GM12878 (cell line): ENCODE measurements around the gene B3GALNT2. TPM values are rescaled to one million over a fixed set of nuclear protein-coding genes. Genes with fewer than 3 reads are reported as not detected.

Experiments
- ATAC-seq: fragments of 200-7000 bp; cut with Tn5 transposase; 3 replicates; pipeline ENCODE4 v1.9.1; 2020; ENCODE audit warnings: mild to moderate bottlenecking, moderate library complexity
- BruUV-seq: library from RNA; stranded (reverse); fragments of 400-500 nt; replicated peaks from 2 replicates; lab custom pipeline; 2021; lab: Mats Ljungman, UMichigan
- CTCF ChIA-PET: fragments of 300-600 bp; sonication (Branson Sonifier 250); formaldehyde crosslinking; extraction: SDS; loops from one replicate; lab custom pipeline; 2021; ENCODE audit warnings: inconsistent platforms; lab: Yijun Ruan, JAX
- POLR2A ChIA-PET: fragments of 350-600 bp; formaldehyde crosslinking; extraction: SDS; loops from one replicate; lab custom pipeline; 2021; ENCODE audit warnings: inconsistent platforms; lab: Charles Lee
- RAD21 ChIA-PET: fragments of 300-600 bp; sonication (Branson Sonifier 250); formaldehyde crosslinking; loops from one replicate; lab custom pipeline; 2023; ENCODE audit warnings: antibody characterized with exemption; ENCODE audit not compliant: unreplicated experiment; lab: Charles Lee
- SMC1A ChIA-PET: fragments of 300-600 bp; sonication (Branson Sonifier 250); formaldehyde crosslinking; loops from one replicate; lab custom pipeline; 2023; ENCODE audit not compliant: unreplicated experiment, uncharacterized antibody; lab: Charles Lee
- DNase-seq: peaks from one replicate; pipeline ENCODE4 v3.0.0-alpha.2; 2011; ENCODE audit warnings: low read depth, low spot score
- FAIRE-seq: peaks from 3 replicates; lab custom pipeline; 2011; peaks lifted over from hg19 to GRCh38; lab: Jason Lieb, UNC
- H2AFZ ChIP-seq: 2 replicates; pipeline ENCODE4 v1.6.0; 2011; ENCODE audit warnings: low read depth, low read length, control low read depth; ENCODE audit not compliant: control insufficient read depth
- H3K27ac ChIP-seq: 2 replicates; pipeline ENCODE4 v1.5.1; 2011; ENCODE audit warnings: control low read depth; ENCODE audit not compliant: control insufficient read depth, insufficient read depth
- H3K27me3 ChIP-seq, 2 experiments: replicated peaks in 1 of 2; 2 replicates each; pipeline versions ENCODE4 v1.6.0 to v1.6.1; 2011; ENCODE audit warnings: low read length in 1 of 2; ENCODE audit not compliant: control insufficient read depth in 2 of 2, insufficient read depth in 2 of 2
- H3K36me3 ChIP-seq, 2 experiments: 2 replicates each; pipeline ENCODE4 v1.5.1; 2011; ENCODE audit warnings: low read length in 1 of 2; ENCODE audit not compliant: control insufficient read depth in 2 of 2, insufficient read depth in 2 of 2
- H3K4me1 ChIP-seq: 2 replicates; pipeline ENCODE4 v1.6.1; 2011; ENCODE audit warnings: mild to moderate bottlenecking, low read length, moderate library complexity, mixed read lengths; ENCODE audit not compliant: control insufficient read depth, insufficient read depth
- H3K4me2 ChIP-seq: 2 replicates; pipeline ENCODE4 v1.6.0; 2011; ENCODE audit warnings: control low read depth; ENCODE audit not compliant: control insufficient read depth, insufficient read depth
- H3K4me3 ChIP-seq: fragments of 200-600 bp; sonication (generic); 2 replicates; pipeline ENCODE4 v1.5.1; 2016
- H3K79me2 ChIP-seq: 2 replicates; pipeline ENCODE4 v1.6.0; 2011; ENCODE audit warnings: low read length; ENCODE audit not compliant: control insufficient read depth, insufficient read depth
- H3K9ac ChIP-seq: 2 replicates; pipeline ENCODE4 v1.8.0; 2011; ENCODE audit warnings: low read length, control low read depth, mixed read lengths; ENCODE audit not compliant: control insufficient read depth, insufficient read depth
- H3K9me3 ChIP-seq: replicated peaks from 3 replicates; pipeline ENCODE4 v1.5.1; 2011; ENCODE audit warnings: mild to moderate bottlenecking, low read length; ENCODE audit not compliant: control insufficient read depth, insufficient read depth
- H4K20me1 ChIP-seq: 2 replicates; pipeline ENCODE4 v1.6.0; 2011; ENCODE audit not compliant: control insufficient read depth, insufficient read depth
- CREB1 ChIP-seq: IDR thresholded peaks from 2 replicates; pipeline ENCODE4 v1.6.1; 2012; ENCODE audit warnings: low read depth, mild to moderate bottlenecking, inconsistent platforms
- IRF4 ChIP-seq: IDR thresholded peaks from 2 replicates; pipeline ENCODE4 v1.6.1; 2011; ENCODE audit warnings: low read depth, low read length
- MEF2B ChIP-seq: fragments of 450-650 bp; IDR thresholded peaks from 2 replicates; pipeline ENCODE4 v1.6.1; 2018; ENCODE audit warnings: mild to moderate bottlenecking, moderate library complexity; ENCODE audit not compliant: partially characterized antibody, poor library complexity, severe bottlenecking
- PBX3 ChIP-seq: IDR thresholded peaks from 2 replicates; pipeline ENCODE4 v1.6.1; 2011; ENCODE audit warnings: mild to moderate bottlenecking, low read depth, low read length, moderate library complexity; ENCODE audit not compliant: insufficient replicate concordance
- SPI1 ChIP-seq: IDR thresholded peaks from 2 replicates; pipeline ENCODE4 v1.6.1; 2011; ENCODE audit warnings: low read depth, mild to moderate bottlenecking, low read length, moderate library complexity, borderline replicate concordance; ENCODE audit not compliant: insufficient read depth
- SREBF2 ChIP-seq: IDR thresholded peaks from 2 replicates; pipeline ENCODE4 v1.6.1; 2012; ENCODE audit warnings: mild to moderate bottlenecking, low read length
- WGBS: methylation state at CpG from one replicate; pipeline ENCODE4 v1.1.6; 2016; ENCODE audit warnings: low lambda C conversion rate; ENCODE audit not compliant: insufficient replicate concordance, insufficient coverage; ENCODE audit errors: missing lambda C conversion rate; 5-methylcytosine and 5-hydroxymethylcytosine counted together
- in situ Hi-C: fragments of 300-500 bp; cut with MboI; formaldehyde crosslinking; loops from 9 replicates; pipeline ENCODE4 v1.14.3; 2018; ENCODE audit warnings: mixed read lengths
- intact Hi-C: fragments of 100-400 bp; cut with micrococcal nuclease; formaldehyde crosslinking; loops from one replicate; pipeline ENCODE4 v1.14.2; 2022; ENCODE audit not compliant: unreplicated experiment
- polyA plus RNA-seq, 11 experiments: library from polyadenylated mRNA; depleted of rRNA in 4 of 11; unstranded in 6 of 11; stranded (reverse) in 5 of 11; fragments of >200 nt; fragmentation: Nextera tagmentation in 4 of 11; fragmentation: Illumina TruSeq in 1 of 11; extraction: Ambion mirVana in 4 of 11; extraction: Trizol in 1 of 11; gene quantifications; 1 replicate in 1 of 11; 2 replicates in 10 of 11; pipeline versions ENCODE4 v1.2.1 to v1.2.3, GENCODE V29; 2011 to 2016; ENCODE audit warnings: inconsistent platforms in 2 of 11, missing spikeins in 2 of 11, low read depth in 1 of 11
- total RNA-seq, 4 experiments: library from RNA; depleted of rRNA in 3 of 4; stranded (reverse); fragments of >200 nt in 3 of 4; fragmentation: Illumina TruSeq in 1 of 4; extraction: Trizol in 1 of 4; gene quantifications; 2 replicates each; pipeline versions ENCODE4 v1.2.1 to v1.2.3, GENCODE V29; 2013 to 2021

Gene B3GALNT2
- total and polyA plus RNA-seq, 10 of the 15 experiments (the other 5 are each of a cell fraction or from before 2014, with no cell fraction given): 0.77 to 19.7 (median 12.7) TPM

- BruUV-seq: no TSS peak
- WGBS: 91% methylated on average over 9 of the region's 9 CpGs
These were observed 78.9 kb downstream of the B3GALNT2 start for GRCh38 chr1:235425357-235425756.

More at GRCh38 chr1:235425357-235425756, 78.9 kb downstream of the B3GALNT2 start:
- no peaks in the 10 kb centered on the region for H3K27me3 ChIP-seq
- POLR2A ChIA-PET: interaction anchor here (0.6 kb wide), 1 partner anchor 64 kb away, joined by 3 read pairs; no protein-coding TSS in a partner anchor
- H4K20me1 ChIP-seq: no peaks in the 10 kb centered on the region
- no peak for FAIRE-seq
- TF ChIP-seq CREB1: no peak
- TF ChIP-seq PBX3: no peak
- TF ChIP-seq IRF4: no peak
- TF ChIP-seq SREBF2: no peak
- TF ChIP-seq MEF2B: no peak
- TF ChIP-seq SPI1: no peak
- TF ChIP-seq, all 136 proteins: peak for 0
- Histone ChIP-seq H3K4me3 (no peak overlapping the region), H3K4me1 (peaks cover 10% of the 10 kb centered on the region), H3K36me3 (no peaks in the 10 kb centered on the region; a peak in 1 of 4 replicates), H3K79me2 (no peaks in the 10 kb centered on the region), H3K9ac (no peak overlapping the region), H3K27ac (no peak overlapping the region), H2AFZ (no peak overlapping the region), H3K9me3 (no peaks in the 10 kb centered on the region), H3K4me2 (no peak overlapping the region)
- no peak for DNase-seq
- SMC1A ChIA-PET: no interaction called here
- RAD21 ChIA-PET: interaction anchor here (2.7 kb wide), 1 partner anchor 79 kb away, joined by 9 read pairs; the partner anchor contains the start of gene B3GALNT2
- CTCF ChIA-PET: interaction anchor here (3.0 kb wide), 1 partner anchor 9 kb away, joined by 17 read pairs; no protein-coding TSS in a partner anchor
- no peak for ATAC-seq
- in situ Hi-C loops: no loop called here
- intact Hi-C loops: no loop called here
